B cell (primary cell): ENCODE measurements around the gene IST1.

Experiments used
- EZH2 ChIP-seq: IDR thresholded peaks from 2 replicates; pipeline ENCODE4 v1.6.1; 2012; ENCODE audit warnings: borderline replicate concordance, low read depth, mild to moderate bottlenecking, moderate library complexity, low read length; ENCODE audit not compliant: insufficient read depth, poor library complexity, severe bottlenecking
- TF ChIP-seq, protein P1 (sequence below): fragments of 200-600 bp; IDR thresholded peaks from one replicate; pipeline ENCODE4 v1.8.0; 2022; ENCODE audit warnings: antibody characterized with exemption, mild to moderate bottlenecking

DNA sequence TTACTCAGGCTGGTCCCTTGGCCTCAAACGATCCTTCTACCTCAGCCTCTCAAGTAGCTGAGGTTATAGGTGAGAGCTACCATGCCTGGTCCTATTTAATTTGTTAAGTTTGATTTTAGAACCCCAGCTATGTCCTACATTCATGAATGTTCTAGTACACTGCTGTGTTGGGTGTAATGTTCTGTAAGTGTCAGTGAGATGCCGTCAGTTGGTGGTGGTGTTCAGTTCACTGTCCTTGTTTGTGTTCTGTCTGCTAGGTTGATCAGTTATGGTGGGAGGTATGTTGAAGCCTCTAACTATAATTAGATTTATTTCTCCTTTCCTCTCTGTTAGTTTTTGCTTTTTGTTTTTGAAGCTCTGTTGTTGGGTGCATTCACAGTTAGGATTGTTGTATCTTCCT lies 8.3 kb downstream of the IST1 start:
- TF ChIP-seq EZH2, result no peak
- TF ChIP-seq, protein P1, sequence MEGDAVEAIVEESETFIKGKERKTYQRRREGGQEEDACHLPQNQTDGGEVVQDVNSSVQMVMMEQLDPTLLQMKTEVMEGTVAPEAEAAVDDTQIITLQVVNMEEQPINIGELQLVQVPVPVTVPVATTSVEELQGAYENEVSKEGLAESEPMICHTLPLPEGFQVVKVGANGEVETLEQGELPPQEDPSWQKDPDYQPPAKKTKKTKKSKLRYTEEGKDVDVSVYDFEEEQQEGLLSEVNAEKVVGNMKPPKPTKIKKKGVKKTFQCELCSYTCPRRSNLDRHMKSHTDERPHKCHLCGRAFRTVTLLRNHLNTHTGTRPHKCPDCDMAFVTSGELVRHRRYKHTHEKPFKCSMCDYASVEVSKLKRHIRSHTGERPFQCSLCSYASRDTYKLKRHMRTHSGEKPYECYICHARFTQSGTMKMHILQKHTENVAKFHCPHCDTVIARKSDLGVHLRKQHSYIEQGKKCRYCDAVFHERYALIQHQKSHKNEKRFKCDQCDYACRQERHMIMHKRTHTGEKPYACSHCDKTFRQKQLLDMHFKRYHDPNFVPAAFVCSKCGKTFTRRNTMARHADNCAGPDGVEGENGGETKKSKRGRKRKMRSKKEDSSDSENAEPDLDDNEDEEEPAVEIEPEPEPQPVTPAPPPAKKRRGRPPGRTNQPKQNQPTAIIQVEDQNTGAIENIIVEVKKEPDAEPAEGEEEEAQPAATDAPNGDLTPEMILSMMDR, result no peak
